ENCODE results near the gene CDH23.

The CDH23 gene

DNA sequence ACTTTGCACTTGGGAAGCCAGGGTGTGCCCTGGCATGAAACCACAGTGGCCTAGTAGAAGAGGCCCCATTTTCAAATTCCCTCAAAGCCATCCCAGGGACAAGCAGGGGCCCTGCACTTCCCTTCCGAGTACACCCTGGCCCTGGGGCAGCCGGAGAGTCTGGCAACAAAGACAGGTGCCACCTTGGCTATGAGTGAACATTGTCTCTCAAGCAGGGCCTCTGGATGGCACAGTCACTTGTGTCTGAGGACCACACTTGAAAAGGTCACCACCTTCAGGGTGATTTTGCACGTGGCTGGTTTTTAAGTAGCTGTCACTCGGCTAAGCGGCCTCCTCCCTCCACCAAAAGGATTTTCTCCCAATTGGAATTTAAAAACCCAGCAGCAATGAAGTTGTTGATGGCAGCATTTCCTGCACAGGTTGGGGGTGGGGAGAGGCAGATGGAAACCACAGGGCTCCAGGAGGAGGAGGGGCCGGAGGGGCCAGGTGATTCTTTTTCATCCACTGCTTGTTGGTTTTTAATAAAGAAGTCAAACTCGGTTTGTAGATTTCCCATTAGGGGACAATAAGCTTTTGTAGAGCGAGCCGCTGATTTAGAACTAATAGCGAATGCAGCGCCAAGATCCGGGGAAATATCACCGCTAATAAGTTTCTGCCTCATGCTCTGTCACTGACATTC is 289.0 kb downstream of the CDH23 start:
- no peak for DNase-seq (ENCODE audit: low read depth)
- H3K4me3 ChIP-seq (ENCODE audit: control insufficient read depth, low read depth, low read length), result no peak overlapping the region
- TF ChIP-seq, protein P1, sequence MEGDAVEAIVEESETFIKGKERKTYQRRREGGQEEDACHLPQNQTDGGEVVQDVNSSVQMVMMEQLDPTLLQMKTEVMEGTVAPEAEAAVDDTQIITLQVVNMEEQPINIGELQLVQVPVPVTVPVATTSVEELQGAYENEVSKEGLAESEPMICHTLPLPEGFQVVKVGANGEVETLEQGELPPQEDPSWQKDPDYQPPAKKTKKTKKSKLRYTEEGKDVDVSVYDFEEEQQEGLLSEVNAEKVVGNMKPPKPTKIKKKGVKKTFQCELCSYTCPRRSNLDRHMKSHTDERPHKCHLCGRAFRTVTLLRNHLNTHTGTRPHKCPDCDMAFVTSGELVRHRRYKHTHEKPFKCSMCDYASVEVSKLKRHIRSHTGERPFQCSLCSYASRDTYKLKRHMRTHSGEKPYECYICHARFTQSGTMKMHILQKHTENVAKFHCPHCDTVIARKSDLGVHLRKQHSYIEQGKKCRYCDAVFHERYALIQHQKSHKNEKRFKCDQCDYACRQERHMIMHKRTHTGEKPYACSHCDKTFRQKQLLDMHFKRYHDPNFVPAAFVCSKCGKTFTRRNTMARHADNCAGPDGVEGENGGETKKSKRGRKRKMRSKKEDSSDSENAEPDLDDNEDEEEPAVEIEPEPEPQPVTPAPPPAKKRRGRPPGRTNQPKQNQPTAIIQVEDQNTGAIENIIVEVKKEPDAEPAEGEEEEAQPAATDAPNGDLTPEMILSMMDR (IDR thresholded peaks at IDR 0.05; ENCODE audit: control insufficient read depth, insufficient read depth, low read depth, low read length, missing control alignments), result no peak

GRCh38 chr10:71687077-71687476 is 290.4 kb downstream of the CDH23 start:
- TF ChIP-seq, protein P1 (IDR thresholded peaks at IDR 0.05; ENCODE audit: control insufficient read depth, insufficient read depth, low read depth, low read length, missing control alignments), result no peak
- DNase-seq (ENCODE audit: low read depth), result no peak
- H3K4me3 ChIP-seq (ENCODE audit: control insufficient read depth, low read depth, low read length), result no peak overlapping the region

DNA sequence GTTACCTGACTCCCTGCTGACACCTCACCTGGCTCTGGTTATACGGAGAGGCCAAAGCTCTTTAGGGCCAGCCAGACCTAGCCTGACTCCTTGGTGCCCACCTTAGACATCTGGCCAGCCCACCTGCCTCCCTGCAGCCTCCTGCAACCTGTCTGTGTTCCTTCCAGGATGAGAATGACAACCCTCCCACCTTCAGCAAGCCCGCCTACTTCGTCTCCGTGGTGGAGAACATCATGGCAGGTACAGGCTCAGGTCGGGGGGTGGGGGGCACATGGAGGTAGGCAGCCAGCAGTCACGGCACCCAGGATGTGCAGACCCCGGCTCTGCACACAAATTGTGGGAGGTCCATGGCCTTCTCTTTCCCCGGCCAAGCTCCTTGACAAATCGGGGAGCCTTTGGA is 290.8 kb downstream of the CDH23 start:
- TF ChIP-seq, protein P1 (IDR thresholded peaks at IDR 0.05; ENCODE audit: control insufficient read depth, insufficient read depth, low read depth, low read length, missing control alignments), result no peak

DNA sequence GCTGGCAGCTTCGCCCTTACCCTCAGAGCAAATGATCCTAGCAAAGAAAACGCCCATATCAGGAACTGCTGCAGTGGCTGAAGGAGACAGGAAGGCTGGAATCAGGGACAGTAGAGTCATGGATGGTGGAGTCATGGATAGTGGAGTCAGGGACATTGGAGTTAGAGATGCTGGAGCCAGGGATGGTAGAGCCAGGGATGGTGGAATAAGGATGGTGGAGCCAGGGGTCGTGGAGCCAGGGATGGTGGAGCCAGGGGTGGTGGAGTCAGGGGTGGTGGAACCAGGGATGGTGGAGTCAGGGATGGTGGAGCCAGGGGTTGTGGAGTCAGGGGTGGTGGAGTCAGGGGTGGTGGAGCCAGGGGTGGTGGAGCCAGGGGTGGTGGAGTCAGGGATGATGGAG is 291.5 kb downstream of the CDH23 start:
- TF ChIP-seq, protein P1 (IDR thresholded peaks at IDR 0.05; ENCODE audit: control insufficient read depth, insufficient read depth, low read depth, low read length, missing control alignments), result no peak
- no peak overlapping the region for H3K4me3 ChIP-seq (ENCODE audit: control insufficient read depth, low read depth, low read length)
- DNase-seq (ENCODE audit: low read depth), result no peak

More for the DNA sequence above, 290.8 kb downstream of the CDH23 start:
- no peak overlapping the region for H3K4me3 ChIP-seq (ENCODE audit: control insufficient read depth, low read depth, low read length)
- DNase-seq (ENCODE audit: low read depth), result no peak

- TF ChIP-seq, protein P1 (IDR thresholded peaks at IDR 0.05; ENCODE audit: control insufficient read depth, insufficient read depth, low read depth, low read length, missing control alignments), result no peak
- H3K4me3 ChIP-seq (ENCODE audit: control insufficient read depth, low read depth, low read length), result no peak overlapping the region
- no peak for DNase-seq (ENCODE audit: low read depth)
These were observed 293.5 kb downstream of the CDH23 start for GRCh38 chr10:71690094-71690720.

GRCh38 chr10:71691405-71691804 is 294.7 kb downstream of the CDH23 start:
- no peak for DNase-seq (ENCODE audit: low read depth)
- no peak overlapping the region for H3K4me3 ChIP-seq (ENCODE audit: control insufficient read depth, low read depth, low read length)
- TF ChIP-seq, protein P1 (IDR thresholded peaks at IDR 0.05; ENCODE audit: control insufficient read depth, insufficient read depth, low read depth, low read length, missing control alignments), result no peak
